Measurements from ENCODE around the gene PACC1. TPM values are rescaled to one million over a fixed set of nuclear protein-coding genes. Genes with fewer than 3 reads are reported as not detected.

The PACC1 gene
- total and polyA plus RNA-seq, 2 donors (not counting 3 experiments of a cell fraction or from before 2014, with no cell fraction given) = 21.0 to 22.3 TPM

GRCh38 chr1:212377644-212378043 lies 37.0 kb downstream of the PACC1 start:
- intact Hi-C loops (cut with micrococcal nuclease) = no loop called here
- CTCF ChIA-PET = interaction anchor here (2.7 to 4.5 kb wide), 2 partner anchors 10 to 78 kb away, joined by 15 to 24 read pairs; no protein-coding TSS in a partner anchor
- peaks cover 0 to 9% of the 10 kb centered on the region in 2 experiments for H3K36me3 ChIP-seq (ENCODE audit: control insufficient read depth in 2 of 2, extremely low read depth in 1 of 2, insufficient read depth in 2 of 2, low read length in 2 of 2)
- DNase-seq (ENCODE audit: low read depth, low spot score) = no peak
- FAIRE-seq = no peak
- H3K4me3 ChIP-seq (replicated peaks in 1 of 3; ENCODE audit: insufficient read depth in 1 of 3, low read depth in 1 of 3, low read length in 3 of 3) = no peak overlapping the region
- H2AFZ ChIP-seq (ENCODE audit: low read depth, low read length) = no peak overlapping the region
- H3K27ac ChIP-seq (ENCODE audit: insufficient read depth, low read depth, low read length) = no peak overlapping the region
- no peaks in the 10 kb centered on the region for H3K4me1 ChIP-seq (ENCODE audit: control insufficient read depth, extremely low read depth, insufficient read depth, low read length)
- POLR2A ChIA-PET = interaction anchor here (0.7 kb wide), 1 partner anchor 13 kb away, joined by 3 read pairs; no protein-coding TSS in a partner anchor
- no peaks in the 10 kb centered on the region for H3K9me3 ChIP-seq (replicated peaks; ENCODE audit: control insufficient read depth, insufficient read depth, low read length)
- no peaks in the 10 kb centered on the region for H3K27me3 ChIP-seq (ENCODE audit: control insufficient read depth in 2 of 2, insufficient read depth in 2 of 2, low read length in 2 of 2)
- no peak overlapping the region for H3K9ac ChIP-seq (replicated peaks; ENCODE audit: extremely low read depth, insufficient read depth, low read length)
- BruUV-seq (replicated peaks) = no TSS peak
- TF ChIP-seq GATA2 (IDR thresholded peaks at IDR 0.05; ENCODE audit: insufficient read depth, insufficient read length, low read depth, low read length) = no peak
- TF ChIP-seq FOS (IDR thresholded peaks at IDR 0.05; ENCODE audit: borderline replicate concordance, insufficient read depth, low read length) = no peak
- TF ChIP-seq MAX (IDR thresholded peaks at IDR 0.05; ENCODE audit: insufficient read depth, insufficient read length) = no peak
- no peak for TF ChIP-seq POLR2AphosphoS5 (IDR thresholded peaks at IDR 0.05; ENCODE audit: insufficient read depth, low read depth, low read length)
- TF ChIP-seq POLR2A (IDR thresholded peaks at IDR 0.05; ENCODE audit: low read depth, low read length) = no peak
- TF ChIP-seq JUN (IDR thresholded peaks at IDR 0.05; ENCODE audit: borderline replicate concordance, insufficient read depth, insufficient read length, low read depth) = no peak
- no peak for TF ChIP-seq EZH2 (IDR thresholded peaks at IDR 0.05; ENCODE audit: borderline replicate concordance, low read depth, low read length, severe bottlenecking)
- TF ChIP-seq CTCF (IDR thresholded peaks at IDR 0.05; ENCODE audit: extremely low read depth in 1 of 2, insufficient read depth in 1 of 2, low read depth in 1 of 2, low read length in 2 of 2) = no peak
- TF ChIP-seq MYC (IDR thresholded peaks at IDR 0.05; ENCODE audit: low read depth, low read length) = no peak
- dilution Hi-C loops (cut with MboI; ENCODE audit: extremely low pct_ligation_motif_present, low sequenced_read_pairs) = no loop called here
- no peaks in the 10 kb centered on the region for H4K20me1 ChIP-seq (replicated peaks; ENCODE audit: control insufficient read depth, extremely low read depth, insufficient read depth, low read length)
- no peaks in the 10 kb centered on the region for H3K9me1 ChIP-seq (replicated peaks; ENCODE audit: control insufficient read depth, extremely low read depth, insufficient read depth, low read length)
- H3K79me2 ChIP-seq (ENCODE audit: control insufficient read depth, insufficient read depth, low read length) = no peaks in the 10 kb centered on the region
- H3K4me2 ChIP-seq (ENCODE audit: insufficient read depth, low read length) = no peak overlapping the region
